ENCODE measurements around the gene FPGS. TPM values are rescaled to one million over a fixed set of nuclear protein-coding genes. Genes with fewer than 3 reads are reported as not detected.

The FPGS gene
- total and polyA plus RNA-seq, 9 donors: 18.9 to 209 (median 154) TPM

DNA sequence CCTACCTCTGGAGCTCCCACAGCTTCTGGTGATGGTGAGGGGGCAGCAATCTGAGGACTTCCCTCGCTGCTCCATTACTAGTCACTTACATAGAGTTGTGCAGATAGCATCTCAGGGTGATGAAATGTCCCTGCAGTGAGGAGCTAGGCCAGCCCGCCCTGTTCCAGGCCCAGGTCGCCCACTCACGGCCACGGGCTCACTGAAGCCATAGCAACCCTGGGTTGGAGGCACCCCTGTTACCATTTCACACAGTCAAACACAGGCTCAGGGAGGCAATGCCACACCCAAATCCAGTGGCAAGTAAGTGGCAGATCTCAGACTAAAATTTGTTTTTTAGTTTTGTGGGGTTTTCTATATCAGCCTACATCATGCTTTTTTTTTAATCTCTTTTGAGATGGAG is 43.8 kb upstream of the FPGS start:
- no peak for DNase-seq
- Histone ChIP-seq H3K4me3 (no peak overlapping the region), H3K9me3 (no peaks in the 10 kb centered on the region), H3K4me1 (ENCODE audit: insufficient read depth) (no peaks in the 10 kb centered on the region), H3K27ac (no peak overlapping the region), H3K36me3 (no peaks in the 10 kb centered on the region), H3K27me3 (no peaks in the 10 kb centered on the region)
- intact Hi-C loops (cut with DNase I): no loop called here
- TF ChIP-seq POLR2A (IDR thresholded peaks at IDR 0.05): no peak
- TF ChIP-seq EP300 (IDR thresholded peaks at IDR 0.05): no peak
- TF ChIP-seq, protein P1, sequence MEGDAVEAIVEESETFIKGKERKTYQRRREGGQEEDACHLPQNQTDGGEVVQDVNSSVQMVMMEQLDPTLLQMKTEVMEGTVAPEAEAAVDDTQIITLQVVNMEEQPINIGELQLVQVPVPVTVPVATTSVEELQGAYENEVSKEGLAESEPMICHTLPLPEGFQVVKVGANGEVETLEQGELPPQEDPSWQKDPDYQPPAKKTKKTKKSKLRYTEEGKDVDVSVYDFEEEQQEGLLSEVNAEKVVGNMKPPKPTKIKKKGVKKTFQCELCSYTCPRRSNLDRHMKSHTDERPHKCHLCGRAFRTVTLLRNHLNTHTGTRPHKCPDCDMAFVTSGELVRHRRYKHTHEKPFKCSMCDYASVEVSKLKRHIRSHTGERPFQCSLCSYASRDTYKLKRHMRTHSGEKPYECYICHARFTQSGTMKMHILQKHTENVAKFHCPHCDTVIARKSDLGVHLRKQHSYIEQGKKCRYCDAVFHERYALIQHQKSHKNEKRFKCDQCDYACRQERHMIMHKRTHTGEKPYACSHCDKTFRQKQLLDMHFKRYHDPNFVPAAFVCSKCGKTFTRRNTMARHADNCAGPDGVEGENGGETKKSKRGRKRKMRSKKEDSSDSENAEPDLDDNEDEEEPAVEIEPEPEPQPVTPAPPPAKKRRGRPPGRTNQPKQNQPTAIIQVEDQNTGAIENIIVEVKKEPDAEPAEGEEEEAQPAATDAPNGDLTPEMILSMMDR (IDR thresholded peaks at IDR 0.05): no peak
- 81 to 92% (median 89%) methylated on average over 5 of the region's 5 CpGs for WGBS, 3 donors

DNA sequence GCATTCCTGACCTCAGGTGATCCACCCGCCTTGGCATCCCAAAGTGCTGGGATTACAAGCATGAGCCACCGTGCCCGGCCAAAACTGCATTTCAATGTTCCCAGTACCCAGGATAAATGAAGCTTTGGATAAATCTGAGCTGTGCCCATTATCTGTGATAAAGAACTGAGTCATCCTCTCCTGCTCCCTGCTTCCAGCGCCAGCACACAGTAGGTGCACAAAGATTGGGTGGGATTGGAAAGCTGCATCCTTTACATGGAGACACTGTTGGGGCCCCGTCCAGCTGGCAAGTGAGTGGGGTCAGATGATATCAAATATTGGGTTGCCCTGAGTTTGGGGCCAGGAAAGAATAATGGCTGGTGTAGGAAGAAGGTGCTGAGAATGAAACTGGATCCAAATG is 41.6 kb upstream of the FPGS start:
- H3K9me3 ChIP-seq: no peaks in the 10 kb centered on the region
- H3K27me3 ChIP-seq: no peaks in the 10 kb centered on the region
- no peak for DNase-seq
- no peak overlapping the region for H3K4me3 ChIP-seq
- no peak overlapping the region for H3K27ac ChIP-seq
- H3K4me1 ChIP-seq (ENCODE audit: insufficient read depth): no peaks in the 10 kb centered on the region
- intact Hi-C loops (cut with DNase I): no loop called here
- WGBS, 3 donors: 84 to 93% (median 88%) methylated on average over 5 of the region's 5 CpGs
- TF ChIP-seq, protein P1 (IDR thresholded peaks at IDR 0.05): no peak
- no peak for TF ChIP-seq POLR2A (IDR thresholded peaks at IDR 0.05)
- no peak for TF ChIP-seq EP300 (IDR thresholded peaks at IDR 0.05)
- H3K36me3 ChIP-seq: no peaks in the 10 kb centered on the region

DNA sequence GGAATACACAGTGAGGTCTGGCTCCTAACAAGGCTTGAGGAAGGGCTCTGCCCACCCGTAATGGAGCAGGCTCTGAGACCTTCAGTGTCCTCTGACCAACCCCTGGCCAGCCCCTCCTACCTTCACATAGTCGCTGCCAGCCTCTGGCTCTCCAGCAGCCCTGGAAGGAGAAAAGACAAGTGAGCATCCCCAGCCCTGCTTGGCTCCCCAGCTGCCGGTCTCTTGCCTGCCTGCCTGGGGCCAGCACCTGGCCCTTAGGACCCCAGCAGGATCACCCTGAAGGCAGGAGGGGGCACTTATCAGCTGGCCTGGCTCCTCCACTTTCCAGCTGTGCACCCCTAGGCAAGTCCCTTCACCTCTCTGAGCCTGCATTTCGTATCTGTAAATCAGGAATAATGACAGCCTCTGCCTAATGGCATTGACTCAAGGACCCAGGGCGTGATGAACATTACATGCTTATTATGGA is 41.2 kb upstream of the FPGS start:
- H3K9me3 ChIP-seq: no peaks in the 10 kb centered on the region
- H3K27ac ChIP-seq: no peak overlapping the region
- WGBS, 3 donors: 54 to 66% (median 56%) methylated on average over 5 of the region's 5 CpGs
- intact Hi-C loops (cut with DNase I): no loop called here
- H3K27me3 ChIP-seq: no peaks in the 10 kb centered on the region
- no peaks in the 10 kb centered on the region for H3K4me1 ChIP-seq (ENCODE audit: insufficient read depth)
- H3K4me3 ChIP-seq: no peak overlapping the region
- no peak for TF ChIP-seq EP300 (IDR thresholded peaks at IDR 0.05)
- TF ChIP-seq POLR2A (IDR thresholded peaks at IDR 0.05): no peak
- TF ChIP-seq, protein P1 (IDR thresholded peaks at IDR 0.05): no peak
- no peaks in the 10 kb centered on the region for H3K36me3 ChIP-seq
- DNase-seq: no peak

DNA sequence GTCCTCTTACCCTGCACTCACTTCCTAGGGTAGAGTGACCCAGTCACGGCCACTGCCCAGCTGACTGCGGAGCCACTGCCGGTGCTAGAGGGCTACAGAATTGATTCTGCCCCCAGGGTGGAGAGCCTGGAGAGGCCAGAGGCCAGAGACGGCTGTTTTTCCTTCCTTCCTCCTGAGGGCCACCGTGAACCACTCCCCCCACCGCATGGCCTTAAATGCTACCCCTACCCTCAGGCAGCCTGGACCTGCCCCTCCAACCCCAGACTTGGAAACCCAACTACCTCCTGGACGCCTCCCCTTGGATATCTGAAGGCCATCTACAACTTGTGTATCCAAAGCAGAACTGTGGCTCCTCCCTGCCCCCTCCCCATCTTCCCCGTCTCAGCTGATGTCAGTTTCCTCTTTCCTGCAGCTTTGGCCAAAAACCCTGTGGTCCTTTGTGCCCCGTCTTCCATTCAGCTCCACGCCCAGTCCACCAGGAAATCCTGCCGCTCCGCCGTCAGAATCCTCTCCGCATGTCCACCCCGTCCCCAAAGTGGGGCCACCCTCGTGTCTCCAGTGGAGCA is 40.5 kb upstream of the FPGS start:
- Histone ChIP-seq H3K27me3 (no peaks in the 10 kb centered on the region), H3K36me3 (no peaks in the 10 kb centered on the region), H3K4me1 (ENCODE audit: insufficient read depth) (no peaks in the 10 kb centered on the region), H3K27ac (no peak overlapping the region), H3K4me3 (no peak overlapping the region), H3K9me3 (no peaks in the 10 kb centered on the region)
- DNase-seq: no peak
- 59 to 66% (median 62%) methylated on average over 16 of the region's 16 CpGs for WGBS, 3 donors
- intact Hi-C loops (cut with DNase I): no loop called here
- TF ChIP-seq POLR2A (IDR thresholded peaks at IDR 0.05): no peak
- TF ChIP-seq EP300 (IDR thresholded peaks at IDR 0.05): no peak
- TF ChIP-seq, protein P1 (IDR thresholded peaks at IDR 0.05): no peak

Data from ovary (tissue), 9 donors.